HepG2 (cell line): ENCODE data around the gene OVOL2. TPM values are rescaled to one million over a fixed set of nuclear protein-coding genes. Genes with fewer than 3 reads are reported as not detected.
A peak's percentile ranks its signal among the peaks of the same experiment; 100 is the strongest.

Experiments
- ATF3 ChIP-seq: sonication (generic); formaldehyde crosslinking; IDR thresholded peaks from 2 replicates; pipeline ENCODE4 v1.4.0; 2020; ENCODE audit warnings: missing genetic modification reagents
- E2F2 ChIP-seq: sonication (generic); formaldehyde crosslinking; IDR thresholded peaks from 2 replicates; pipeline ENCODE4 v1.4.0; 2020; ENCODE audit warnings: missing genetic modification reagents, borderline replicate concordance
- ETS1 ChIP-seq: sonication (generic); formaldehyde crosslinking; IDR thresholded peaks from 2 replicates; pipeline ENCODE4 v1.4.0; 2020; ENCODE audit warnings: missing genetic modification reagents
- HNRNPUL1 ChIP-seq: fragments of 200-400 bp; formaldehyde crosslinking; IDR thresholded peaks from 2 replicates; pipeline ENCODE4 v1.6.1; 2017; ENCODE audit warnings: low read depth, mild to moderate bottlenecking, low read length, moderate library complexity
- KDM6A ChIP-seq: IDR thresholded peaks from 2 replicates; pipeline ENCODE4 v1.6.1; 2016; ENCODE audit warnings: low read depth
- NBN ChIP-seq: fragments of 450-650 bp; conservative IDR thresholded peaks from 2 replicates; pipeline ENCODE4 v1.6.1; 2017
- RARG ChIP-seq: sonication (generic); formaldehyde crosslinking; IDR thresholded peaks from 2 replicates; pipeline ENCODE4 v1.4.0; 2020; ENCODE audit warnings: low read depth, mild to moderate bottlenecking, missing genetic modification reagents
- SIX4 ChIP-seq: sonication (generic); formaldehyde crosslinking; IDR thresholded peaks from 2 replicates; pipeline ENCODE4 v1.4.0; 2020; ENCODE audit warnings: missing genetic modification reagents
- SMC3 ChIP-seq: IDR thresholded peaks from 2 replicates; pipeline ENCODE4 v1.6.1; 2011; ENCODE audit warnings: low read length, improper control_type of control experiment
- SOX6 ChIP-seq, 2 experiments: fragments of 450-650 bp in 1 of 2; sonication (generic) in 1 of 2; formaldehyde crosslinking in 1 of 2; IDR thresholded peaks; 2 replicates each; pipeline versions ENCODE4 v1.4.0 to v1.6.1; 2017 to 2020; ENCODE audit warnings: antibody characterized with exemption in 1 of 2, mild to moderate bottlenecking in 1 of 2, missing genetic modification reagents in 1 of 2
- THYN1 ChIP-seq: sonication (generic); formaldehyde crosslinking; IDR thresholded peaks from 2 replicates; pipeline ENCODE4 v1.8.1; 2023; ENCODE audit warnings: low read depth, mild to moderate bottlenecking, moderate library complexity, missing genetic modification reagents, borderline replicate concordance
- ZFP91 ChIP-seq: sonication (generic); formaldehyde crosslinking; IDR thresholded peaks from 2 replicates; pipeline ENCODE4 v1.9.0; 2022; ENCODE audit warnings: missing genetic modification reagents, mild to moderate bottlenecking, borderline replicate concordance
- ZNF343 ChIP-seq: sonication (generic); formaldehyde crosslinking; IDR thresholded peaks from 2 replicates; pipeline ENCODE4 v1.4.0; 2020; ENCODE audit warnings: mild to moderate bottlenecking, missing genetic modification reagents
- ZNF616 ChIP-seq: sonication (generic); formaldehyde crosslinking; IDR thresholded peaks from 2 replicates; pipeline ENCODE4 v1.5.0; 2020; ENCODE audit warnings: low read depth, mild to moderate bottlenecking, missing genetic modification reagents
- ZNF782 ChIP-seq: sonication (generic); formaldehyde crosslinking; IDR thresholded peaks from 2 replicates; pipeline ENCODE4 v1.4.0; 2020; ENCODE audit warnings: missing genetic modification reagents, mild to moderate bottlenecking, borderline replicate concordance
- ZNF883 ChIP-seq: sonication (generic); formaldehyde crosslinking; IDR thresholded peaks from 2 replicates; pipeline ENCODE4 v1.5.1; 2020; ENCODE audit warnings: mild to moderate bottlenecking, missing genetic modification reagents; ENCODE audit errors: not compliant biosample characterization
- polyA plus RNA-seq, 8 experiments: library from polyadenylated mRNA; depleted of rRNA in 3 of 8; stranded (reverse) in 7 of 8; unstranded in 1 of 8; fragments of >200 nt; fragmentation: Illumina TruSeq in 4 of 8; extraction: Trizol in 4 of 8; gene quantifications; 2 replicates each; pipeline versions ENCODE4 v1.2.1 to v1.2.3, GENCODE V29; 2011 to 2016; ENCODE audit warnings: low read depth in 4 of 8, missing spikeins in 1 of 8, mixed read lengths in 1 of 8; ENCODE audit not compliant: insufficient read depth in 1 of 8
- total RNA-seq, 5 experiments: library from RNA; depleted of rRNA; stranded (reverse); fragments of >200 nt; fragmentation: Illumina TruSeq; extraction: Trizol; gene quantifications; 2 replicates each; pipeline ENCODE4 v1.2.3, GENCODE V29; 2016; ENCODE audit warnings: low read depth in 1 of 5
- TF ChIP-seq, protein P1 (sequence below): sonication (generic); formaldehyde crosslinking; IDR thresholded peaks from 2 replicates; pipeline ENCODE4 v1.5.1; 2020; ENCODE audit warnings: mild to moderate bottlenecking, missing genetic modification reagents, borderline replicate concordance
- TF ChIP-seq, protein P2 (sequence below): sonication (generic); formaldehyde crosslinking; IDR thresholded peaks from 2 replicates; pipeline ENCODE4 v1.5.0; 2020; ENCODE audit warnings: missing genetic modification reagents
- TF ChIP-seq, protein P3 (sequence below): sonication (generic); formaldehyde crosslinking; IDR thresholded peaks from 2 replicates; pipeline ENCODE4 v1.4.0; 2020; ENCODE audit warnings: missing genetic modification reagents, borderline replicate concordance

OVOL2 gene
- total and polyA plus RNA-seq, 2 of the 13 experiments (the other 11 are each of a cell fraction or from before 2014, with no cell fraction given) = 0.20 to 0.31 TPM

DNA sequence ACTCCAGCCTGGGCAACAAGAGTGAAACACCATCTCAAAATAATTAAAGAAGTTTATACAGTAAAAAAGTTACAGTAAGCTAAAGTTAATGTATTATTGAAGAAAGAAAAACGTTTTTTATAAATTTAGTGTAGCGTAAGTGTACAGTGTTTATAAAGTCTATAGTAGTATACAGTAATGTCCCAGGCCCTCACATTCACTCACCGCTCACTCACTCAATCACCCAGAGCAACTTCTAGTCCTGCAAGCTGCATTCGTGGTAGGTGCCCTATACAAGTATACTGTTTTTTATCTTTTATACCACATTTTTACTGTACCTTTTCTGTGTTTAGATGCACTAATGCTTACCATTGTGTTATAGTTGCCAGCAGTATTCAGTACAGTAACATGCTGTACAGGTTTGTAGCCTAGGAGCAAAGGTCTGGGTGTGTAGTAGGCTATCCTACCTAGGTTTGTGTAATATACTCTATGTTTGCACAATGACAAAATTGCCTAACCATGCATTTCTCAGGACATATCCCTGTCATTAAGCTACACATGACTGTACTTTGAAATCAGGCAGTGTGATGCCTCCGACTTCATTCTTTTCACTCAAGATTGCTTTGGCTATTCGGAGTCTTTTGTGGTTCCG is 72.2 kb downstream of the OVOL2 start (continued):
- TF ChIP-seq E2F2 (CRISPR knock-in tag) = no peak
- peak; percentile 78; the same call in 1 of the 2 replicates for TF ChIP-seq ATF3
- TF ChIP-seq, protein P1, sequence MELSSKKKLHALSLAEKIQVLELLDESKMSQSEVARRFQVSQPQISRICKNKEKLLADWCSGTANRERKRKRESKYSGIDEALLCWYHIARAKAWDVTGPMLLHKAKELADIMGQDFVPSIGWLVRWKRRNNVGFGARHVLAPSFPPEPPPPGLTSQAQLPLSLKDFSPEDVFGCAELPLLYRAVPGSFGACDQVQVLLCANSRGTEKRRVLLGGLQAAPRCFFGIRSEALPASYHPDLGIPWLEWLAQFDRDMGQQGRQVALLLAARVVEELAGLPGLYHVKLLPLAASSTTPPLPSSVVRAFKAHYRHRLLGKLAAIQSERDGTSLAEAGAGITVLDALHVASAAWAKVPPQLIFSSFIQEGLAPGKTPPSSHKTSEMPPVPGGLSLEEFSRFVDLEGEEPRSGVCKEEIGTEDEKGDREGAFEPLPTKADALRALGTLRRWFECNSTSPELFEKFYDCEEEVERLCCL (CRISPR knock-in tag) = no peak
- no peak for TF ChIP-seq SOX6 (IDR thresholded peaks at IDR 0.05)
- peak; percentile 88 for TF ChIP-seq SOX6 (CRISPR knock-in tag; IDR thresholded peaks at IDR 0.05)
- TF ChIP-seq SMC3 = peak; percentile 76
- TF ChIP-seq NBN = no peak
- no peak for TF ChIP-seq ZNF883
- peak; percentile 70; the same call in 1 of the 2 replicates for TF ChIP-seq SIX4
- TF ChIP-seq ZFP91 = no peak
- TF ChIP-seq RARG (CRISPR knock-in tag) = no peak
- no peak for TF ChIP-seq THYN1
- TF ChIP-seq, protein P2, sequence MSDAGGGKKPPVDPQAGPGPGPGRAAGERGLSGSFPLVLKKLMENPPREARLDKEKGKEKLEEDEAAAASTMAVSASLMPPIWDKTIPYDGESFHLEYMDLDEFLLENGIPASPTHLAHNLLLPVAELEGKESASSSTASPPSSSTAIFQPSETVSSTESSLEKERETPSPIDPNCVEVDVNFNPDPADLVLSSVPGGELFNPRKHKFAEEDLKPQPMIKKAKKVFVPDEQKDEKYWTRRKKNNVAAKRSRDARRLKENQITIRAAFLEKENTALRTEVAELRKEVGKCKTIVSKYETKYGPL (CRISPR knock-in tag) = no peak
- TF ChIP-seq ZNF782 (CRISPR knock-in tag) = no peak
- TF ChIP-seq, protein P3, sequence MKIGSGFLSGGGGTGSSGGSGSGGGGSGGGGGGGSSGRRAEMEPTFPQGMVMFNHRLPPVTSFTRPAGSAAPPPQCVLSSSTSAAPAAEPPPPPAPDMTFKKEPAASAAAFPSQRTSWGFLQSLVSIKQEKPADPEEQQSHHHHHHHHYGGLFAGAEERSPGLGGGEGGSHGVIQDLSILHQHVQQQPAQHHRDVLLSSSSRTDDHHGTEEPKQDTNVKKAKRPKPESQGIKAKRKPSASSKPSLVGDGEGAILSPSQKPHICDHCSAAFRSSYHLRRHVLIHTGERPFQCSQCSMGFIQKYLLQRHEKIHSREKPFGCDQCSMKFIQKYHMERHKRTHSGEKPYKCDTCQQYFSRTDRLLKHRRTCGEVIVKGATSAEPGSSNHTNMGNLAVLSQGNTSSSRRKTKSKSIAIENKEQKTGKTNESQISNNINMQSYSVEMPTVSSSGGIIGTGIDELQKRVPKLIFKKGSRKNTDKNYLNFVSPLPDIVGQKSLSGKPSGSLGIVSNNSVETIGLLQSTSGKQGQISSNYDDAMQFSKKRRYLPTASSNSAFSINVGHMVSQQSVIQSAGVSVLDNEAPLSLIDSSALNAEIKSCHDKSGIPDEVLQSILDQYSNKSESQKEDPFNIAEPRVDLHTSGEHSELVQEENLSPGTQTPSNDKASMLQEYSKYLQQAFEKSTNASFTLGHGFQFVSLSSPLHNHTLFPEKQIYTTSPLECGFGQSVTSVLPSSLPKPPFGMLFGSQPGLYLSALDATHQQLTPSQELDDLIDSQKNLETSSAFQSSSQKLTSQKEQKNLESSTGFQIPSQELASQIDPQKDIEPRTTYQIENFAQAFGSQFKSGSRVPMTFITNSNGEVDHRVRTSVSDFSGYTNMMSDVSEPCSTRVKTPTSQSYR (CRISPR knock-in tag) = peak; percentile 62; the same call in 1 of the 2 replicates
- no peak for TF ChIP-seq HNRNPUL1
- TF ChIP-seq KDM6A (CRISPR knock-in tag) = peak; percentile 74
- no peak for TF ChIP-seq ZNF616 (CRISPR knock-in tag)
- no peak for TF ChIP-seq ETS1
- TF ChIP-seq ZNF343 = 0 out of 2 replicates have a peak, but pooled peaks have one; percentile 55
